H9 (cell line): ENCODE results near the gene JAKMIP1. TPM values are rescaled to one million over a fixed set of nuclear protein-coding genes. Genes with fewer than 3 reads are reported as not detected.

Source experiments
- DNase-seq: peaks from one replicate; pipeline ENCODE4 v3.0.0-alpha.2; 2017
- H2AFZ ChIP-seq: one replicate; pipeline ENCODE4 v1.6.1; 2013; ENCODE audit warnings: mild to moderate bottlenecking, low read length, control low read depth, moderate library complexity
- H2AK5ac ChIP-seq: 2 replicates; pipeline ENCODE4 v1.6.1; 2013; ENCODE audit warnings: low read length, control low read depth, mixed read lengths; ENCODE audit not compliant: insufficient read length
- H2BK120ac ChIP-seq: one replicate; pipeline ENCODE4 v1.6.1; 2013; ENCODE audit warnings: low read depth, mild to moderate bottlenecking, low read length, control low read depth, inconsistent platforms; ENCODE audit not compliant: poor library complexity, severe bottlenecking
- H2BK12ac ChIP-seq: 2 replicates; pipeline ENCODE4 v1.6.1; 2013; ENCODE audit warnings: low read length, control low read depth, mixed read lengths, low read depth; ENCODE audit not compliant: insufficient read length
- H2BK15ac ChIP-seq: 2 replicates; pipeline ENCODE4 v1.6.1; 2013; ENCODE audit warnings: low read depth, low read length, control low read depth
- H2BK20ac ChIP-seq: one replicate; pipeline ENCODE4 v1.6.1; 2013; ENCODE audit warnings: low read depth, mild to moderate bottlenecking, low read length, control low read depth, inconsistent platforms; ENCODE audit not compliant: poor library complexity, severe bottlenecking
- H2BK5ac ChIP-seq: 2 replicates; pipeline ENCODE4 v1.6.1; 2013; ENCODE audit warnings: low read length, control low read depth, mixed read lengths; ENCODE audit not compliant: insufficient read length
- H3K14ac ChIP-seq: 2 replicates; pipeline ENCODE4 v1.6.1; 2013; ENCODE audit warnings: low read length, control low read depth; ENCODE audit not compliant: insufficient read depth
- H3K18ac ChIP-seq: 2 replicates; pipeline ENCODE4 v1.6.1; 2013; ENCODE audit warnings: low read depth, mild to moderate bottlenecking, mixed read lengths, low read length, control low read depth; ENCODE audit not compliant: insufficient read length
- H3K23ac ChIP-seq: 2 replicates; pipeline ENCODE4 v1.6.1; 2013; ENCODE audit warnings: low read length, control low read depth, mixed read lengths, low read depth; ENCODE audit not compliant: insufficient read length
- H3K23me2 ChIP-seq: 2 replicates; pipeline ENCODE4 v1.6.1; 2013; ENCODE audit warnings: low read depth, mild to moderate bottlenecking, mixed read lengths, low read length, control low read depth; ENCODE audit not compliant: insufficient read length, poor library complexity, severe bottlenecking
- H3K27ac ChIP-seq: 2 replicates; pipeline ENCODE4 v1.5.1; 2013; ENCODE audit warnings: low read length, control low read depth, mixed read lengths, low read depth; ENCODE audit not compliant: insufficient read length
- H3K27me3 ChIP-seq: 2 replicates; pipeline ENCODE4 v1.6.1; 2013; ENCODE audit warnings: low read length, control low read depth, inconsistent platforms; ENCODE audit not compliant: insufficient read depth
- H3K4ac ChIP-seq: 2 replicates; pipeline ENCODE4 v1.6.1; 2013; ENCODE audit warnings: low read depth, mild to moderate bottlenecking, control low read depth, inconsistent platforms, low read length, moderate library complexity
- H3K4me1 ChIP-seq: 2 replicates; pipeline ENCODE4 v1.6.1; 2013; ENCODE audit warnings: low read length, control low read depth, inconsistent platforms; ENCODE audit not compliant: insufficient read depth
- H3K4me2 ChIP-seq: 2 replicates; pipeline ENCODE4 v1.6.1; 2013; ENCODE audit warnings: low read length, control low read depth, mixed read lengths; ENCODE audit not compliant: insufficient read length, insufficient read depth
- H3K56ac ChIP-seq: 2 replicates; pipeline ENCODE4 v1.6.1; 2013; ENCODE audit warnings: low read depth, mild to moderate bottlenecking, mixed read lengths, low read length, control low read depth; ENCODE audit not compliant: insufficient read length
- H3K79me1 ChIP-seq: 2 replicates; pipeline ENCODE4 v1.6.1; 2013; ENCODE audit warnings: low read depth, mild to moderate bottlenecking, moderate library complexity, low read length, control low read depth, inconsistent platforms; ENCODE audit not compliant: insufficient read depth, poor library complexity, severe bottlenecking
- H3K79me2 ChIP-seq: 2 replicates; pipeline ENCODE4 v1.6.1; 2013; ENCODE audit warnings: low read length, control low read depth, inconsistent platforms; ENCODE audit not compliant: insufficient read depth
- H3K9ac ChIP-seq: 2 replicates; pipeline ENCODE4 v1.6.1; 2013; ENCODE audit warnings: low read length, control low read depth, mixed read lengths; ENCODE audit not compliant: insufficient read length; ENCODE audit errors: extremely low read depth
- H3K9me3 ChIP-seq: one replicate; pipeline ENCODE4 v1.6.1; 2013; ENCODE audit warnings: low read depth, low read length, inconsistent platforms; ENCODE audit not compliant: control insufficient read depth
- H3T11ph ChIP-seq: one replicate; pipeline ENCODE4 v1.6.1; 2013; ENCODE audit warnings: mild to moderate bottlenecking, low read length, control low read depth, inconsistent platforms
- H4K20me1 ChIP-seq: one replicate; pipeline ENCODE4 v1.6.1; 2013; ENCODE audit not compliant: control insufficient read depth, insufficient read length, insufficient read depth
- H4K5ac ChIP-seq: 2 replicates; pipeline ENCODE4 v1.6.1; 2013; ENCODE audit warnings: low read depth, mild to moderate bottlenecking, mixed read lengths, low read length, control low read depth; ENCODE audit not compliant: insufficient read length
- H4K8ac ChIP-seq: replicated peaks from 2 replicates; pipeline ENCODE4 v1.6.1; 2013; ENCODE audit warnings: low read length, control low read depth, mixed read lengths, low read depth; ENCODE audit not compliant: insufficient read length
- H4K91ac ChIP-seq: 2 replicates; pipeline ENCODE4 v1.6.1; 2013; ENCODE audit warnings: low read depth, mild to moderate bottlenecking, moderate library complexity, mixed read lengths, low read length, control low read depth; ENCODE audit not compliant: insufficient read length
- H3K27ac Mint-ChIP-seq, 3 experiments: 2 replicates in 2 of 3; 3 replicates in 1 of 3; pipeline ENCODE4 v1.8.0; 2020 to 2021; ENCODE audit warnings: mixed read lengths in 3 of 3, mild to moderate bottlenecking in 1 of 3, moderate library complexity in 1 of 3
- H3K27me3 Mint-ChIP-seq: 2 replicates; pipeline ENCODE4 v1.8.0; 2021; ENCODE audit warnings: low read depth, mild to moderate bottlenecking, moderate library complexity, mixed read lengths
- H3K36me3 Mint-ChIP-seq, 3 experiments: 2 replicates in 2 of 3; 3 replicates in 1 of 3; pipeline ENCODE4 v1.8.0; 2020 to 2021; ENCODE audit warnings: low read depth in 3 of 3, mixed read lengths in 3 of 3; ENCODE audit not compliant: insufficient read depth in 1 of 3
- H3K4me1 Mint-ChIP-seq, 2 experiments: 2 replicates each; pipeline ENCODE4 v1.8.0; 2020; ENCODE audit warnings: mixed read lengths in 2 of 2
- H3K4me3 Mint-ChIP-seq, 2 experiments: 2 replicates in 1 of 2; 3 replicates in 1 of 2; pipeline ENCODE4 v1.8.0; 2020 to 2021; ENCODE audit warnings: mild to moderate bottlenecking in 2 of 2, mixed read lengths in 2 of 2, moderate library complexity in 1 of 2
- H3K9me3 Mint-ChIP-seq, 2 experiments: 2 replicates in 1 of 2; 3 replicates in 1 of 2; pipeline ENCODE4 v1.8.0; 2020; ENCODE audit warnings: mild to moderate bottlenecking in 2 of 2, mixed read lengths in 2 of 2, moderate library complexity in 1 of 2
- CTCF ChIP-seq: fragments of 200-600 bp; sonication (generic); conservative IDR thresholded peaks from 3 replicates; pipeline ENCODE4 v1.8.0; 2021; ENCODE audit warnings: antibody characterized with exemption, mild to moderate bottlenecking
- WGBS: extraction: QIAGEN DNeasy Blood & Tissue Kit; methylation state at CpG from one replicate; pipeline ENCODE4 v1.1.7; 2013; ENCODE audit warnings: missing lambda C conversion rate, low lambda C conversion rate, mixed read lengths; ENCODE audit not compliant: insufficient read length; ENCODE audit errors: extremely low coverage; 5-methylcytosine and 5-hydroxymethylcytosine counted together
- total RNA-seq: library from RNA; stranded (reverse); gene quantifications from 2 replicates; pipeline ENCODE4 v1.2.1, GENCODE V29; 2021

JAKMIP1 gene
- total RNA-seq, 1 experiment from 2014 or later = 1.5 TPM

- no peak overlapping the region for H3K14ac ChIP-seq
- H3K79me2 ChIP-seq = no peaks in the 10 kb centered on the region
- H3K18ac ChIP-seq = no peak overlapping the region
- H3K9ac ChIP-seq = no peak overlapping the region
- H3K23me2 ChIP-seq = no peaks in the 10 kb centered on the region
- H3K27me3 ChIP-seq = peaks cover 2% of the 10 kb centered on the region; the same call in 1 of the 2 replicates
- no peak overlapping the region for H2BK5ac ChIP-seq
- no peaks in the 10 kb centered on the region for H3K4me1 ChIP-seq
- H3K36me3 Mint-ChIP-seq = peaks cover 0 to 2% (median 0%) of the 10 kb centered on the region in 3 experiments; a peak in 2 of 7 replicates
- H3K9me3 Mint-ChIP-seq = peaks cover 0 to 3% of the 10 kb centered on the region in 2 experiments; a peak in 1 of 5 replicates
- no peak overlapping the region for H2BK120ac ChIP-seq
- H3K4me3 Mint-ChIP-seq = no peak overlapping the region
- DNase-seq = no peak
- H3K56ac ChIP-seq = no peak overlapping the region
- no peak overlapping the region for H3T11ph ChIP-seq
- no CpG with 5 or more reads among the region's 8 CpGs for WGBS
- no peak overlapping the region for H3K27ac ChIP-seq
- H2BK12ac ChIP-seq = no peak overlapping the region
- H3K4me2 ChIP-seq = no peak overlapping the region
- H3K23ac ChIP-seq = no peak overlapping the region
- H4K5ac ChIP-seq = no peak overlapping the region
- TF ChIP-seq CTCF = no peak
- H3K27me3 Mint-ChIP-seq = peaks cover 35% of the 10 kb centered on the region
- H4K20me1 ChIP-seq = no peaks in the 10 kb centered on the region
- no peak overlapping the region for H3K4ac ChIP-seq
- no peak overlapping the region for H2AFZ ChIP-seq
- no peak overlapping the region for H2AK5ac ChIP-seq
- no peaks in the 10 kb centered on the region for H3K79me1 ChIP-seq
- H4K8ac ChIP-seq = no peak overlapping the region
- no peak overlapping the region for H2BK15ac ChIP-seq
- H3K27ac Mint-ChIP-seq = no peak overlapping the region; a peak in 1 of 7 replicates
- H2BK20ac ChIP-seq = no peak overlapping the region
- peaks cover 19 to 21% of the 10 kb centered on the region in 2 experiments for H3K4me1 Mint-ChIP-seq
- no peak overlapping the region for H4K91ac ChIP-seq
- H3K9me3 ChIP-seq = no peaks in the 10 kb centered on the region
These were observed 190.9 kb downstream of the JAKMIP1 start for GRCh38 chr4:6009452-6009851.
